Adrenal gland (tissue), 12 donors: ENCODE measurements around the gene IL10. TPM values are rescaled to one million over a fixed set of nuclear protein-coding genes. Genes with fewer than 3 reads are reported as not detected.

Experiments used
- DNase-seq, 7 donors: peaks; one replicate each; pipeline ENCODE4 v3.0.0-alpha.2; 2019 to 2020
- H3K27ac ChIP-seq, 5 donors: fragments of 200-600 bp; sonication (generic) in 4 of 5; 1 replicate in 3 of 5; 2 replicates in 2 of 5; pipeline versions ENCODE4 v1.5.1 to v1.8.0; 2016 to 2020; ENCODE audit warnings: mild to moderate bottlenecking in 1 of 5
- H3K27me3 ChIP-seq: fragments of 200-600 bp; 2 replicates; pipeline ENCODE4 v1.8.0; 2021
- H3K36me3 ChIP-seq, 2 donors: fragments of 200-600 bp; replicated peaks in 1 of 2; 1 replicate in 1 of 2; 2 replicates in 1 of 2; pipeline versions ENCODE4 v1.5.1 to v1.8.0; 2018 to 2022
- H3K4me1 ChIP-seq, 2 donors: fragments of 200-600 bp; replicated peaks in 1 of 2; 1 replicate in 1 of 2; 2 replicates in 1 of 2; pipeline versions ENCODE4 v1.5.1 to v1.8.0; 2018 to 2021
- H3K4me3 ChIP-seq, 4 donors: fragments of 200-600 bp; sonication (generic) in 3 of 4; one replicate each; pipeline ENCODE4 v1.5.1; 2016 to 2018
- H3K9me3 ChIP-seq, 3 donors: fragments of 200-600 bp; sonication (generic) in 1 of 3; replicated peaks in 1 of 3; 1 replicate in 2 of 3; 2 replicates in 1 of 3; pipeline versions ENCODE4 v1.5.1 to v1.8.0; 2016 to 2021
- CTCF ChIP-seq, 6 experiments: fragments of 450-650 bp in 4 of 6; fragments of 200-600 bp in 2 of 6; sonication (generic) in 1 of 6; IDR thresholded peaks; 1 replicate in 5 of 6; 2 replicates in 1 of 6; pipeline versions ENCODE4 v1.5.1 to v1.8.0; 2016 to 2021; ENCODE audit warnings: antibody characterized with exemption in 6 of 6, mild to moderate bottlenecking in 2 of 6, moderate library complexity in 1 of 6
- POLR2A ChIP-seq, 2 donors: fragments of 450-650 bp; IDR thresholded peaks; one replicate each; pipeline ENCODE4 v1.6.1; 2017; ENCODE audit warnings: antibody characterized with exemption in 2 of 2, mild to moderate bottlenecking in 2 of 2, moderate library complexity in 1 of 2
- WGBS, 4 donors: extraction: QIAGEN DNeasy Blood & Tissue Kit in 2 of 4; methylation state at CpG; one replicate each; pipeline versions ENCODE4 v1.1.5 to v1.1.7; 2013 to 2017; 5-methylcytosine and 5-hydroxymethylcytosine counted together
- intact Hi-C, 2 donors: fragments of 100-400 bp; cut with DNase I; formaldehyde crosslinking; loops; one replicate each; pipeline versions ENCODE4 v1.14.1 to v1.15.0; 2022 to 2023
- polyA plus RNA-seq, 3 donors: library from polyadenylated mRNA; stranded (reverse); fragments of 200-250 nt in 2 of 3; fragments of 350-450 nt in 1 of 3; fragmentation: Illumina TruSeq in 1 of 3; extraction: RNeasy Lipid Tissue Mini Kit (QIAGEN cat#74804) in 1 of 3; gene quantifications; one replicate each; pipeline ENCODE4 v1.2.3, GENCODE V29; 2013 to 2014
- total RNA-seq, 9 donors: library from RNA; depleted of rRNA in 4 of 9; stranded (reverse); fragments of >200 nt in 4 of 9; fragments of 120-200 nt in 1 of 9; fragmentation: NEBNext Ultra II Directional in 1 of 9; extraction: Animal tissue kit (Norgen Biotek cat#: 25700) in 1 of 9; gene quantifications; one replicate each; pipeline versions ENCODE4 v1.1.0 to v1.2.4, GENCODE V29; 2013 to 2023
- donor health status: healthy with polysubstance abuse.
- donor health status: Bipolar disorder and iron deficiency.
- donor health status: DM: yes; HTN: yes; CAD: no.
- donor health status: DM: no; HTN: no; CAD: no.
- donor health status: DM: no; HTN: no; CAD: no.
- donor health status: DM: yes; HTN: yes; CAD: no.

Gene IL10
- total and polyA plus RNA-seq, 12 donors, result 0.33 to 8.5 (median 2.9) TPM

- WGBS, 4 donors, result 76 to 91% (median 86%) methylated on average over 3 of the region's 3 CpGs
- Histone ChIP-seq H3K4me1 (no peaks in the 10 kb centered on the region), H3K4me3 (no peak overlapping the region), H3K9me3 (no peaks in the 10 kb centered on the region), H3K27ac (no peak overlapping the region), H3K36me3 (no peaks in the 10 kb centered on the region), H3K27me3 (no peaks in the 10 kb centered on the region)
- intact Hi-C loops, result no loop called here
- TF ChIP-seq POLR2A (IDR thresholded peaks at IDR 0.05) (no peak), CTCF (IDR thresholded peaks at IDR 0.05) (no peak)
- DNase-seq, result no peak
Measured at GRCh38 chr1:206753141-206753540, 19.2 kb downstream of the IL10 start.

GRCh38 chr1:206752481-206752880 lies 19.8 kb downstream of the IL10 start:
- TF ChIP-seq CTCF (IDR thresholded peaks at IDR 0.05), result no peak
- TF ChIP-seq POLR2A (IDR thresholded peaks at IDR 0.05), result no peak
- Histone ChIP-seq H3K36me3 (no peaks in the 10 kb centered on the region), H3K4me3 (no peak overlapping the region), H3K9me3 (no peaks in the 10 kb centered on the region), H3K27me3 (no peaks in the 10 kb centered on the region), H3K27ac (no peak overlapping the region), H3K4me1 (no peaks in the 10 kb centered on the region)
- no peak for DNase-seq
- WGBS, 4 donors, result 82 to 85% (median 83%) methylated on average over 2 of the region's 2 CpGs
- intact Hi-C loops, result no loop called here

GRCh38 chr1:206751891-206752290 lies 20.4 kb downstream of the IL10 start:
- H3K9me3 ChIP-seq, result no peaks in the 10 kb centered on the region
- intact Hi-C loops, result no loop called here
- DNase-seq, result no peak
- no peak overlapping the region for H3K4me3 ChIP-seq
- no peak for TF ChIP-seq CTCF (IDR thresholded peaks at IDR 0.05)
- no peak for TF ChIP-seq POLR2A (IDR thresholded peaks at IDR 0.05)
- no peaks in the 10 kb centered on the region for H3K27me3 ChIP-seq
- WGBS, 4 donors, result 46 to 67% (median 61%) methylated on average over 5 of the region's 5 CpGs
- H3K36me3 ChIP-seq, result no peaks in the 10 kb centered on the region
- H3K4me1 ChIP-seq, result no peaks in the 10 kb centered on the region
- no peak overlapping the region for H3K27ac ChIP-seq

- 75 to 83% (median 78%) methylated on average over 3 of the region's 3 CpGs for WGBS, 4 donors
- H3K4me3 ChIP-seq, result no peak overlapping the region
- no peak overlapping the region for H3K27ac ChIP-seq
- H3K9me3 ChIP-seq, result no peaks in the 10 kb centered on the region
- no peaks in the 10 kb centered on the region for H3K36me3 ChIP-seq
- H3K4me1 ChIP-seq, result no peaks in the 10 kb centered on the region
- no peak for DNase-seq
- H3K27me3 ChIP-seq, result no peaks in the 10 kb centered on the region
- intact Hi-C loops, result no loop called here
- TF ChIP-seq CTCF (IDR thresholded peaks at IDR 0.05) (no peak), POLR2A (IDR thresholded peaks at IDR 0.05) (no peak)
Measured at GRCh38 chr1:206748348-206749030, 23.8 kb downstream of the IL10 start.
